Measurements from ENCODE around the gene NUP98.

GRCh38 chr11:3700410-3700809 is 96.9 kb downstream of the NUP98 start:
- TF ChIP-seq CTCF (conservative IDR thresholded peaks at IDR 0.05; ENCODE audit: low read depth, low read length) = no peak
- no peak for TF ChIP-seq EZH2 (IDR thresholded peaks at IDR 0.05; ENCODE audit: borderline replicate concordance, low read depth, low read length, poor library complexity, severe bottlenecking)

All from A673 (cell line).